Heart left ventricle (tissue), 16 donors: ENCODE measurements around the gene EARS2. TPM values are rescaled to one million over a fixed set of nuclear protein-coding genes. Genes with fewer than 3 reads are reported as not detected.

Source experiments
- ATAC-seq, 4 donors: fragments of 200-7000 bp; cut with Tn5 transposase; one replicate each; pipeline ENCODE4 v1.9.1; 2020 to 2022; ENCODE audit warnings: moderate library complexity in 4 of 4, mild to moderate bottlenecking in 3 of 4, moderate number of reproducible peaks in 1 of 4
- DNase-seq, 5 donors: peaks; one replicate each; pipeline ENCODE4 v3.0.0-alpha.2; 2020
- H3K27ac ChIP-seq, 12 donors: fragments of 200-600 bp; sonication (generic) in 4 of 12; one replicate each; pipeline versions ENCODE4 v1.5.0 to v1.8.0; 2016 to 2022; ENCODE audit warnings: mild to moderate bottlenecking in 2 of 12
- H3K27me3 ChIP-seq, 9 donors: fragments of 200-600 bp; sonication (generic) in 2 of 9; one replicate each; pipeline versions ENCODE4 v1.5.1 to v1.8.0; 2016 to 2022; ENCODE audit warnings: mild to moderate bottlenecking in 3 of 9
- H3K36me3 ChIP-seq, 9 donors: fragments of 200-600 bp; sonication (generic) in 2 of 9; one replicate each; pipeline versions ENCODE4 v1.5.0 to v1.8.0; 2018 to 2022; ENCODE audit warnings: mild to moderate bottlenecking in 2 of 9
- H3K4me1 ChIP-seq, 12 donors: fragments of 200-600 bp; sonication (generic) in 4 of 12; one replicate each; pipeline versions ENCODE4 v1.5.0 to v1.8.0; 2016 to 2022; ENCODE audit warnings: mild to moderate bottlenecking in 3 of 12
- H3K4me3 ChIP-seq, 12 donors: fragments of 200-600 bp; sonication (generic) in 4 of 12; one replicate each; pipeline versions ENCODE4 v1.5.0 to v1.8.0; 2017 to 2022; ENCODE audit warnings: mild to moderate bottlenecking in 9 of 12, moderate library complexity in 4 of 12
- H3K9me3 ChIP-seq, 12 donors: fragments of 200-600 bp; sonication (generic) in 4 of 12; one replicate each; pipeline versions ENCODE4 v1.5.0 to v1.8.0; 2016 to 2022; ENCODE audit warnings: mild to moderate bottlenecking in 1 of 12
- CTCF ChIP-seq, 12 donors: fragments of 200-600 bp; sonication (generic) in 4 of 12; IDR thresholded peaks; one replicate each; pipeline versions ENCODE4 v1.5.0 to v1.8.0; 2018 to 2022; ENCODE audit warnings: antibody characterized with exemption in 12 of 12, mild to moderate bottlenecking in 5 of 12
- POLR2A ChIP-seq, 2 donors: fragments of 450-650 bp; IDR thresholded peaks; one replicate each; pipeline ENCODE4 v1.6.1; 2017; ENCODE audit warnings: antibody characterized with exemption in 2 of 2, mild to moderate bottlenecking in 2 of 2, moderate library complexity in 2 of 2
- WGBS, 4 donors: extraction: QIAGEN DNeasy Blood & Tissue Kit in 2 of 4; methylation state at CpG; one replicate each; pipeline versions ENCODE4 v1.1.5 to v1.1.7; 2013 to 2018; 5-methylcytosine and 5-hydroxymethylcytosine counted together
- intact Hi-C, 10 donors: fragments of 100-400 bp; cut with DNase I; formaldehyde crosslinking; loops; one replicate each; pipeline versions ENCODE4 v1.11.1 to v1.14.2; 2022
- polyA plus RNA-seq, 2 donors: library from polyadenylated mRNA; stranded (reverse); fragments of 200-250 nt; gene quantifications; one replicate each; pipeline ENCODE4 v1.2.3, GENCODE V29; 2013
- total RNA-seq, 9 donors: library from RNA; depleted of rRNA in 2 of 9; stranded (reverse); fragments of >200 nt in 2 of 9; fragmentation: NEBNext Ultra II Directional in 3 of 9; extraction: Animal tissue kit (Norgen Biotek cat#: 25700) in 3 of 9; gene quantifications; one replicate each; pipeline versions ENCODE4 v1.1.0 to v1.2.4, GENCODE V29; 2016 to 2023
- donor health status: ischemic (EF 13 %, LVEDD 7.1; RV severe dilation, severe dysfunction).
- donor health status: healthy with polysubstance abuse.
- donor health status: DM: no; HTN: yes; CAD: no.
- donor health status: DM: no; HTN: no; CAD: no.
- donor health status: ischemic (EF 25% LVEDD 6.9; RV normal size, moderate dysfunction).
- donor health status: ischemic (EF 25% LVEDD 5.7; RV mildly dilated, moderate dysfunction).
- donor health status: healthy.
- donor health status: DM: yes; HTN: yes; CAD: no.
- donor health status: ischemic (EF 35%, LVEDD 5.7; RV mildly dilated, moderate dysfunction).
- donor health status: nonischemic (EF 11% LVEDD 7.7; RV severe dilation, severe dysfunction).
- donor health status: DM: yes; HTN: yes; CAD: no.
- donor health status: PGD.
- donor health status: ischemic (EF 29% LVEDD 5.4; RV normal size, mild dysfunction).
- donor health status: nonischemic (EF 23%, LVEDD 6.1; RV moderate dilation, normal function).

EARS2 gene
- total and polyA plus RNA-seq, 11 donors: 12.2 to 37.0 (median 21.5) TPM

GRCh38 chr16:23498863-23499262 is 58.3 kb downstream of the EARS2 start:
- DNase-seq (peak in 2 of 5 donors; percentile 31 to 51), ATAC-seq (peak; percentile 54 to 63 (median 61))
- peak overlapping the region in 6 of 12 donors; percentile 10 to 73 (median 25) for H3K27ac ChIP-seq
- TF ChIP-seq POLR2A (IDR thresholded peaks at IDR 0.05) (no peak), CTCF (IDR thresholded peaks at IDR 0.05) (no peak)
- H3K4me1 ChIP-seq: peaks cover 0 to 74% (median 24%) of the 10 kb centered on the region in 12 donors
- 60 to 83% (median 68%) methylated on average over 11 of the region's 11 CpGs for WGBS, 4 donors
- no peaks in the 10 kb centered on the region for H3K27me3 ChIP-seq
- H3K9me3 ChIP-seq: no peaks in the 10 kb centered on the region
- H3K36me3 ChIP-seq: peaks cover 0 to 36% (median 20%) of the 10 kb centered on the region in 9 donors
- intact Hi-C loops: no loop called here
- H3K4me3 ChIP-seq: no peak overlapping the region

- H3K27me3 ChIP-seq: no peaks in the 10 kb centered on the region
- TF ChIP-seq CTCF (IDR thresholded peaks at IDR 0.05): no peak
- no peak for TF ChIP-seq POLR2A (IDR thresholded peaks at IDR 0.05)
- DNase-seq (no peak), ATAC-seq (no peak)
- intact Hi-C loops: no loop called here
- no peaks in the 10 kb centered on the region for H3K9me3 ChIP-seq
- H3K4me3 ChIP-seq: no peak overlapping the region
- H3K4me1 ChIP-seq: peaks cover 0 to 63% (median 19%) of the 10 kb centered on the region in 12 donors
- 79 to 84% (median 82%) methylated on average over 6 of the region's 6 CpGs for WGBS, 4 donors
- peaks cover 0 to 47% (median 33%) of the 10 kb centered on the region in 9 donors for H3K36me3 ChIP-seq
- H3K27ac ChIP-seq: peak overlapping the region in 8 of 12 donors; percentile 17 to 73 (median 42)
Measured at GRCh38 chr16:23497543-23497868, 59.6 kb downstream of the EARS2 start.

- H3K27me3 ChIP-seq: no peaks in the 10 kb centered on the region
- WGBS, 4 donors: 24 to 35% (median 31%) methylated on average over 12 of the region's 12 CpGs
- peaks cover 0 to 47% (median 39%) of the 10 kb centered on the region in 9 donors for H3K36me3 ChIP-seq
- peak in 3 of 4 donors; percentile 35 to 50 (median 48) for ATAC-seq
- intact Hi-C loops: no loop called here
- peaks cover 0 to 62% (median 21%) of the 10 kb centered on the region in 12 donors for H3K4me1 ChIP-seq
- peak overlapping the region in 9 of 12 donors; percentile 10 to 73 (median 40) for H3K27ac ChIP-seq
- H3K9me3 ChIP-seq: no peaks in the 10 kb centered on the region
- DNase-seq: peak in 1 of 5 donors; percentile 33
- H3K4me3 ChIP-seq: no peak overlapping the region
- no peak for TF ChIP-seq CTCF (IDR thresholded peaks at IDR 0.05)
- no peak for TF ChIP-seq POLR2A (IDR thresholded peaks at IDR 0.05)
Measured at GRCh38 chr16:23496821-23497542, 60.2 kb downstream of the EARS2 start.

- H3K9me3 ChIP-seq: no peaks in the 10 kb centered on the region
Measured at GRCh38 chr16:23495671-23496070, 61.5 kb downstream of the EARS2 start.

More at GRCh38 chr16:23495671-23496070, 61.5 kb downstream of the EARS2 start:
- intact Hi-C loops: no loop called here
- ATAC-seq (no peak), DNase-seq (no peak)
- no peak overlapping the region for H3K27ac ChIP-seq
- H3K4me1 ChIP-seq: peaks cover 0 to 58% (median 22%) of the 10 kb centered on the region in 12 donors
- no peaks in the 10 kb centered on the region for H3K27me3 ChIP-seq
- TF ChIP-seq CTCF (IDR thresholded peaks at IDR 0.05): no peak
- no peak for TF ChIP-seq POLR2A (IDR thresholded peaks at IDR 0.05)
- WGBS, 4 donors: 95 to 97% (median 95%) methylated on average over 4 of the region's 4 CpGs
- H3K36me3 ChIP-seq: peaks cover 0 to 60% (median 51%) of the 10 kb centered on the region in 9 donors
- no peak overlapping the region for H3K4me3 ChIP-seq
